Stimulated activated CD4-positive, alpha-beta T cell treated with anti-CD3 and anti-CD28 coated beads, Interleukin-15, amount 100 ng/mL, for 1 hour (primary cell): Measurements from ENCODE around the gene KIAA1549.

Experiments used
- DNase-seq, 2 donors: peaks; one replicate each; pipeline ENCODE4 v3.0.0-alpha.2; 2020; ENCODE audit warnings: low read depth in 1 of 2, low spot score in 1 of 2

KIAA1549 gene

DNA sequence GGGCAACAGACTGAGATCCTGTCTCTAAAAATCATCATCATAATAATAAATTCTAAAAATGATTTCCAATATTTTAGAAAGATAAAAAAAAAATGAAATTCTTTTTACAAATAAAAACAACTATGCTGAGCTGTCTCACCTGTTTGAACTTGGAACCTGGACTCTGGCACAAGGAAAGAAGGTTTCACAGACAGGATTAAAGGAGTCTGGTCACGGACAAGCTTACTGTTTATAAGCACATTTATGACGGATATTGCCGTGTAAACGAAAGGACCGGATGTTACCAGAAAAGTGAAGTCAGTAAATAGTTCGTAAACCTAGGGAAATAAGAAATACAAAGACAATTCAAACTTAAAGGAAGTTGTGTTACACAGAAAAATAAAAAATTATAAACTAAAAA, 70.2 kb downstream of the KIAA1549 start:
- no peak for DNase-seq

DNA sequence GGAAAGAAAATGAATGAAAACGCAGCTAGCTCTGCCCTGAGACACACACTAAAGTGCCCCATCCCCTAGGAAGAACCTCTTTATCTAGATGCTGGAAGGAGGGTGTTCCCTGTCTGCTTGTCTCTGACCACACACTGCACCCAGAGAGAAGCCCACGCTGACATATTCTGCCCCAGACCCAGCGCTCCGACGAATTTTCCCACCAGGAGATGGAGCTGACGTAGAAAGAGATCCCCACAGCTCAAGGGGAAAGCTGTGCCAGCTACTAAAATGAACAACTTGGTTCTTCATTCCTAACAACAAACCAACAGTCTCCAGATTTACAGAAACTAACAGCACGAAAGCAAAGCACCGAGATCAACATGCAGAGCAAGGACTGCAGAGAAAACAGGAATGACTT, 73.3 kb downstream of the KIAA1549 start:
- DNase-seq, result no peak

DNA sequence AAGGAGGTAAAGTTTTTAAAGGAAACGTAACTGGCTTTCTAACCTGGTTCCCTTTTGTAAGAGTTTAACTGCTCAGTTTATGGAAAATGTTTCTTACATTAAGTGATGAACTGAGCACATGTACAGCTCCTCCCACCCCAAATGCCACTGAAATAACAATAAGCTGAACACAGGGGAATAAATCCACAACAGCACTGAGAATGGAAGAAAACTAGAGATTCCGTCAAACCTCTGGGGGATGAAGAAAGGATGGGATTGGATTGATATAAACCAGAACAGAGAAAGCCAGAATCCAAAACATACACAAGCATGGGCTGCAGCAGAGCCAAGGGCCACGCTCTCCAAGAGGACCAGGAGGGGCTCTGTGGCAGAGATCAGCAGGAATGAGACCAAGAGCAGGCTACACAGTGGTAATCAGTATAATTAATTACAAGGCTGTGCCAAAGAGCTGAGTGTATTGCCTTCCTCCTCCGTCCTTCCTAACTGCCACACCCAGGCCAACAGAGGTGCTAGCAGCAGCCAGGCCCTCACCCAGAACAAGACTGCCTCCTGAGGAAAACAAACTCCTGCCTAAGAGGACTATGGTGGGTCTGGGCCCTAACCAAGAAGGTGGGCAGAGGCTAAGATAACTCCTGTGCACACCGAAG, 73.9 kb downstream of the KIAA1549 start:
- no peak for DNase-seq

DNA sequence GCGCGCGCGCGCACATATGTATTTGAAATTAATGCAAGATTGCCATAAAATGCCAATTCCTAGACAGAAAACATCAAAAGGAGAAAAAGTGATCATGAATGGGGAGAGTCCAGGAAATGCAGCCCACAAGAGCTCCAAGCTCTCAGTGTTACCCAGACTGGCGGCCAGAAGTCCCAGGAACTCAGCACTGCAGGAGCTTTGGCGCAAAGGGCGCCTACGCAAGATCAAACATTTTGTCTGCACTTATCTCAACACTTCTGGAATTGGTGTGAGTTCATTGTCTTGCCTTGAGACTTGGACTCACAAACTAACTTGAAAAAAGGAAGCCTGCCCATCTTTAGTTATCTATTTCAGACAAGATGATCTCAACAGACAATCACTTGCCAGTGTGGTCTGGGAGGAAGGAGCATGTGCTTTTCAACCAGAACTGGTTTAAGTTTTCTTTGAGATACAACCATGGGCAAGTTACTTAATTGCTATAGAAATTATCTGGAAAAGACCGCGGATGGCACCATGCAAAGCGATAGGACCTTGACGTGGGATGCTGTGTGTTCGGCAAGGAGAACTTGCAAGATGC, 77.2 kb downstream of the KIAA1549 start:
- no peak for DNase-seq

DNA sequence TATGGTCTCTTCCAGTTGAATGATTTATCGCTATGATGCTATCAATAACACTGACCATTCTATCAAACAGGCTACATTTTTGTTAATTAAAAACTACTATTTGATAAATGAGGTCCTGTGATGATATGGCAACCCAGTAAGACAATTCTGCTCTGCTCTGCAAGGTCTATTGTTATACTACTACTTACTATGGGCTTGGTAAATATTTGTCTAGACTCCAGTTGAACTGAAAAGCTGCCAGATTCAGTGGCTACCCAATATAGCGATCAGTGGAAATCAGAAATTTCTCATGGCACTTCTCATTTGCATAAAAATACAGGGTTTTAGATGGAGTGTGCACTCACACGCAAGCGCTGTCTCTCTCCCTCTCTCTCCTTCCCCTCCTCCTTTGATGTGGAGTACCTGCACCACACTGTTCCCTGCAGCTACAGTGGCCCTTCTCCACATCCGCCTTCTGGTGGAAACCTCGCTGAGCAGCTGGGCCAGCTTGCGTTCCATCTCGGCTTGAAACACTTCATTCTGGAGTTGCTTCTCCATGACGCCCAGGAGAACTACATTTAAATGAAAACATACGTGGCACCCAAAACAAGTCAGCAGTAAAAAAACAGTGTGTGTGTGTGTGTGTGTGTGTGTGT, 77.9 kb downstream of the KIAA1549 start:
- DNase-seq, result peak; percentile 31 to 47

DNA sequence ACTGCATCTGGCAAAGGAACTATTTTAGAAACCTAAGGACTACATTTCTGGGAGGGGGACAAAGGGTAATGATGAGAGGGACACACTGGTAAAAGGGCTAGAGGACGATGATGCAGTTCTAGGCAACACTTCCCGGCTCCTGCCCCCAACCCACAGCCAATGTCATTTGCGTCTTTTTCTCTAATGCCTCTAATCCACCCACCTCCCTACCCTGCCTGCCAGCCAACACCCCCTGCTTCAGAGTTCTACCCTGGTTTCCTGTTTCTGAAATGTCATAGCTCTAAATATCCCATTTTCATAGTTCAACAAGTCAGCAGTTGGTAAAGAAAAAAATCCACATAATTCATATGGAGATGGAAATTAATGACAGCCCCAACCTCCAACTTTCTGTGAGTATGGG, 79.0 kb downstream of the KIAA1549 start:
- no peak for DNase-seq

DNA sequence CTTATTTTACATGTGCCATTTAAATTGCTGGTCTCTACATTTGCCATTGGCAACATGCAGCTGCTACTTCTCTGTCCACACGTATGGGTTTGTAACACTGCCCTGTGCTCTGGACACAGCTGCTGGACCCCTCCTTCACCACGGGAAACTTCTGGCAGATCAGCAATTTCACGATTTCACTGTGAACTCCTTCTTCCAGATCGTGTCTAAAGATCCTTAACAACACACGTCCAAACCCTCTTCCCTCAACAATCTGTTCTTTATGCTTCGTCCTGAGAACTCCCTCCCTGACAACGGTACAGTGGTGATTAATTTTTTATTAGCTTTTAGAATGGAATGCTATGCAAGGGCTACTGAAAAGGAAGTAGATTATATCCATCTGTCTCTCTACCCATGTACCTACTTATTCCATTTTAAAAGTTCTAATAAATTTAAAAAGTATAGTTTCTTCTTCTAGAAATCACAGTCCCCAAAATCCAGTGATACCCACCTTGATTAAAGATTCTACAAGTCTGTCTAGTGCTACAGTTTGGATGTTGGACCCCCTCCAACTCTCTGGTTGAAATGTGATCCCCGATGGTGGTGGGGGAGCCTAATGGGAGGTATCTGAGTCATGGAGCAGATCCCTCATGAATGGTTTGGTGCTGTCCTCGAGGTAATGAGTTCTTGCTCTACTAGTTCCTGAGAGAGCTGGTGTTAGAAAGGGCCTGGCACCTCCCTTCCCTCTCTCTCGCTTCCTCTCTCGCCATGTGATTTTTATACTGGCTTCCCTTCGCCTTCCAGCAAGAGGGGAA, 81.0 kb downstream of the KIAA1549 start:
- no peak for DNase-seq

DNA sequence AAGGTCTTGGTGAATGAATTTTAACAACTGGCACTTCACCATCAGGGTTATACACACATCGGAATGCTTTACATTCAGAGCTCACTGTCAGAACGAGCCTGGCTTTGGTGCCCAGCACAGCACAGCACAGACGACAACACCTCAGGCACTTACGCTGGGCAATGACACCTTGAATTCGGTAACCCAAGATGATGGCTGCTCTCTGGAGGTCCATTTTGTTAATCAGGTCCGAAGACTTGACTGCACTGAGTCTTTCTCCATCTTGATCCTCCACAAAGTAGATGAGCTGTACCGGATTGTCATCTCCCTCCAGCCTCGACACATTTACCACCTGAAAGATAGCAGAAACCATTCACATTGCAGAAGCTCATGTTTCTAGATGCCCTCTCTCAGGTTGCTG, 82.4 kb downstream of the KIAA1549 start:
- DNase-seq, result no peak

DNA sequence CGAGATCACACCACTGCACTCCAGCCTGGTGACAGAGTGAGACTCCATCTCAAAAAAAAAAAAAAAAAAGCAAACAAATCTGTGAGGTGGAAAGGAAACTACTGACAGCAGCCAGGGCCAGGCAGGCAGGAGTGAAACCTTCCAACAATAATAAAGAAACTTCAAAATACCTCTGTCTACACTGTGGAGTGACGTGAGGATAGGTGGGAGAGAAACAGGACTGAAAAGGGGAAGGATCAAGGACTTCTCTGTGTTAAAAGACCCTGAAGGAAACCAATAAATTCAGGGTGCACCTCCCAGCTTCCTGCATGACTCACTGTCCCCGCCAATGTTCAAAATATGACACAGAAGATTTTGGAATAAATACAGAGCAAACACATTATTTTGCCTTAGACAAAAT, 82.9 kb downstream of the KIAA1549 start:
- DNase-seq, result no peak

DNA sequence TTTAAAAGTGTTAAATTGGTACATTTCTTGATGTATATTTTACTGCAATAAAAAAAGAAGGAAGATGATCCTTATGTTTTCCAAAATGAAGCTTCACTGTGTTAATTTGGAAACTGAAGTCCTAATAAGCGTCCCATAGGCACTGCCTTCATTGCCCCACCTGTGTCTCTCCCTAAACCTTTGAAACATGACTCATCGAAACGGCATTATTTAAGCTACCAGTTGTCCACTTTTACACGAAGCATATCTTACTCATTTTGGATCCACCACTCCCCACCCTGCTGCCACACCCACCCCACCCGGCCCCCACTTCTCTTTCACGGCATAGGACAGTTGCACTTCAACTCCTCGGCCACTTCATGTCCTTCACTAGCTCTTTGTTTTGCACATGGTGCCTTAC, 85.5 kb downstream of the KIAA1549 start:
- no peak for DNase-seq

DNA sequence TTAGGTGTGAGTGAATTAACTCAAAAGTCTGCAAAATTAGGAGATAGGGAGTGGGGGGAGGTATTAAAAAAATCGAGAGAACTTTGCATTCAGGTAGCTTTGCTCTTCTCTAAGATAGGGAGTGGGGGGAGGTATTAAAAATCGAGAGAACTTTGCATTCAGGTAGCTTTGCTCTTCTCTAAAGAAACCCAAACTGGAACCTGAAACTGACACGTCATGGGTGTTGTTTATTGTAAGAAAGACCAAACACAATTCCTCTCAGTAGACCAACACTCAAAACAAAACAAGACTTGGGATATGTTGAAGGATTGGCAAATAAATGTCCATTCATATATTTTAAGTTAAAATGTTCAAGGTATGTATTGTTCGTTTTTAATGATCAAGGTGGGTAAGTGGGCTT, 87.9 kb downstream of the KIAA1549 start:
- DNase-seq, result no peak

DNA sequence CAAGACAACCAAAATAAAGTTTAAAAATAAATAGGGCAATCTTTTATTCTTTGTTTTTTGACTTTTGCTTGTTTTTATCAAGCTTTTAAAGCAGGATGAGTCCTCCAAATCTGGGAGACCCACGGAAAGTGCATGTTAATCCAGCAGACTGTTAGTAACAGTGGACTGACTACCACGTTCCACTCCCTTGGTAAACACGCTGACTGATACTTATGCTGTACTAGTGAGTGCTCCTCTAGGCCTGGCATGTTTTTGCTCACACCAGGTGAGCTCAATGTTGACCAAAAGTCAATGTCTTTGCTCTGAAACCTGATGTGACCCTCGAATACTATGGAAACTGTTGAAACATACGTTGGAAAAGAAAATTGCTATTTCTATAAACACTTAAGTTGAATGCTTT, 88.4 kb downstream of the KIAA1549 start:
- DNase-seq, result no peak

DNA sequence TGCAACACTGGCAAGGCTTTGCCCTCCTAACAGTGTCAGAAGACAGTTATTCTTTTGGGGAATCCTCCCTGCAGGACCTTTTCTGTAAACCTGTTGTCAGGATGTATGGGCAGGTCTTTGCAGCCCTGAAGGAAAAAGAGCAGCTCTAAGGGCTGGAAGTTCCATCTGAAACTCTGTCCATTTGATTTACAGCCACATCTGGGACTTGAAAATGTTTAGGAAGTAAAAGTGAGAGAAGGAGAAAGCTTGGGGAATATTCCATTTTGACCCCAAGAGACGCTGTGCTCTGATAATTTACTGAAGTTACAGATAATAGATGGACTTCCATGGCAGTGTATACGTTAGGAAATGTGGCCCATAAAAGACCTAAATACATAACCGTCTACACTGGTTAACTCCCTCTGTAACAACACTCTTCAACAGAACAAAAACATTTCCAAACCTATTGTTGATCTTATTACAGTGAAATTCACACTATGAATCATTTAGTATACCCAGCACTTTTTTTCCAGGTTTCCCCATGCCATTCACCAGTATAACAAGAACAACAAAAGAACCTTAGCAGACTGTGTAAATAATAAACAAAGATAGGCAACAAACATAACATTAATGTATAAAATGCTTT, 89.1 kb downstream of the KIAA1549 start:
- no peak for DNase-seq

DNA sequence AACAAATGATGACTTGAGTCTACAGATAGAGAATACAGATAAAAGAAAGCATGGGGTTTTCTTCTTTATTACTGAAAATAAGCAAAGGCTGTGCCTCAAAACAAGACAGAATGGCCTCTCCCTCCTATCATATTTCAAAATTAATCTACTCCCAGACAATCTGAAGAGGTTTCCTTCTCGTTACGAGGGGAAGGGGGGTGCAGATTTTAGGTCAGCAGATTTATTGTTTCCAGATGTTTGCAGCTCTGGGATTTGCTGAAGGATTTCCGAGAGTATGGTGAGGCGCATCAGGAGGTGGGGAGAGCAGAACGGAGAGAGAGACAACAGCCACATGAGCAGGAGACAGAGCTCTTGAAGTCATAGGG, 89.8 kb downstream of the KIAA1549 start:
- no peak for DNase-seq

DNA sequence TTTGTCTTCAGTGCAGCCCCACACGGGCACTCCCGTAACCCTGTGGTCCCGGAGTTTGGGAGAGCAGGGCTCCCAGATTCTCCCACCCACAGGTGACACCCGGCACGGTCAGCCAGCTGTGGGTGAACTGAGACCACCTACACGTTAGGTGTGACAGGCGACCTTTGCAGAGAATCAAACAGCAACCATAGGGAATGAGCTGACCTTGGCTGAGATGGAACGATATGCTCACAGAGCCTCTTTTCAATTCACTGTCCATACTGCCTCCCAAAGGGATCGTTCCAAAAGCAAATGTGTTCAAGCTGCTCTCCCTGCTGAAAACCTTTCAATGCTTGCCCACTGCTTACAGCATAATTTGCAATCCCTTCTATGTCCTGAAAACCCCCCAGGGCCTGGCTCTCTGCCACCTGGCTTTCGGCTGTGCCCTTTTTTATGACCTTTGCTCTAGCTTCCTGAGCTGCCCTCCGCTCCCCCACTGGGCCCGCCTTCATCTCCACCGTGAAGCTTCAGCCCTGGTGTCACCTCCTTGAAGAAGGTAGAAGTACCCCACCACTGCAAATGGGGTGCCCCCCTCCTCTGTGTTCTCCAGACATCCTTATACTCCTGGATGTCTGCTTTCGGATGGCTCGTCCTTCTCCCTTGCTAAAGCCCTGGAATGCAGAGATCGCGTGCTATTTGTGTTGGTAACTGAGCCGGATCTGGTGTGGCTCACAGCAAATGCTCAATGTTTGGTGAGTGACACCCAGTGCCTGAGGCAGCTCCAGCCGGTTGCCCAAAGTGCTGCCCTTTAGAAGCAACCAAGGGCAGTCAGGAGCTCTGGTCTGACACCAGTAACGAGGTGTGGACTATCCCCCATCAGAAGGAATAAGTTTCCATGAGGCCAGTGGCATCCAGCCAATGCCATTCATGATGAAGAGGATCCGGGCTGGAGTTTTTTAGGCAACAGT, 90.4 kb downstream of the KIAA1549 start:
- DNase-seq, result no peak

DNA sequence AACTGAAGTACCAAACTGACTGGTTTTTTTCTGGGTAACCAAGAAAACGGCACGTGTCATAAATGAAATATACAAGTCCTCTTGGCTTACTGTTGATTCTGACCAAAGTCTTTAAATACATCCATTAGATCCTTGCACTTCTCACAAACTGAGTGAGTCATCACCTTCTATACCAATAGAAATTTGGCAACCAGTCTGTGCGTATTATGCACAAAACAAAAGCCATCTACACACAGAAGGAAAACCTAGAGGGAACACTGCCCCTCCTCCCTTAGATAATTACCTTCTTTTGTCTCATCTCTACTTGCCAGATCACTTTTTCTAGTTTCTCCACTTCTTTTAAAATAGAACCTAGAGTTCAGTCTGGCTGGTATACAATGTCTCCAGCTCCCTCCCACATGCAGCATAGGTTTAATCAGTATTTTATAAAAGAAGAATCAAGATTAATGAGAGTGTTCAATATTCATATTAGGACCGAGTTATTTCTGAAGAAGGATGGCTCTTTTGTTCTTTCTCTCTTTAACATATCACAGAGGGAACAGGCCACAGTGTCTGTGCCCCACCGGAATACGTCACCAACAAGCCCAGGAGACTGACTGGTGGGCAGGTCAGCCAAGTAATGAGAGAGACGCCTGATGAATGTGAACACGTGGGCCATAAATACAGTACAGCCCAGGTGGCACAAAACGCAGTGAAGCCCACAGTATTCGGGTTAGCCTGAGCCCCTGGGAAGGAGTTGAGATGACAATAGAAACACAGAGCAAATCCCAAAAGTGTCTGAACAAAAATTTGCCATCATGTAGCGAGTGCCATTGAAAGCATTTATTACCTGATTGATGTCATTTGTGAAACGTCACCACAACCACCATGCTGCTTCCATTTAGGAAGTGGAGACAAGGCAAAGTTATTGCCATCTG, 91.3 kb downstream of the KIAA1549 start:
- DNase-seq, result no peak

DNA sequence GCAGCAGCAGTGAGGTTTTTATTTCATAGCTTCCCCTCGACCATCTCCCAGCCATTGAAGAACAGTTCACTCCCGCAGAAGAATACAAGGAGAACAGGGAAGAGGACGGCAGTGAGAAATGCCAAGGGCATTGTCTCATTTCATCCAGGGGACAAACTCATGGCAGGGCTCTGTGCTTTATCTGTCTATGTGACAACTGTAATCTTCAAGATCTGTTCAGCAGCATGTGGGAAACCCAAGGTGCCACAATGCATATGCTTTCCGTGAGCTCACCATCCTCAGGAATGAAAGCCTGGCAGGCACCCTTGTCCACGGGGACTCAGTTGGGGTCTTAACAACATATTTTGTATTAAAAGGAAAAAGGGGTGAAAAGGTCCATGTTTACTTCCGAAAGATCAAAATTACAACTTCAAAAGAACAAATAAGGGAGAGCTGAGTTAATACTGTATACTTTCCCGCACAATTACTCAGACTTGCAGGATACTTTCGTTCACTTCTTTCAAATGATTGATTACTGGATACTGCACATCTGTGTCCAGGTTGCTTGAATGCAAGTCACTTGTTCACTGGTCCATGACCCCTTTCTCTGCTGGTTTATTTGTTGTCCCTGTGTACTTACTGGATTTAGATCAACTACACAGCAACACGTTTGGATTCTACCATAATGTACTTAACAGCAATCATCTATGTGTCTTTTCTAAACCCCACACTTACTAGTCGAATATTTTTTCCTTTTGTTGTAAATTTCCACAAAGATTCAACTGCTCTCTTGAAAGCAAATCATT, 93.1 kb downstream of the KIAA1549 start:
- DNase-seq, result no peak

DNA sequence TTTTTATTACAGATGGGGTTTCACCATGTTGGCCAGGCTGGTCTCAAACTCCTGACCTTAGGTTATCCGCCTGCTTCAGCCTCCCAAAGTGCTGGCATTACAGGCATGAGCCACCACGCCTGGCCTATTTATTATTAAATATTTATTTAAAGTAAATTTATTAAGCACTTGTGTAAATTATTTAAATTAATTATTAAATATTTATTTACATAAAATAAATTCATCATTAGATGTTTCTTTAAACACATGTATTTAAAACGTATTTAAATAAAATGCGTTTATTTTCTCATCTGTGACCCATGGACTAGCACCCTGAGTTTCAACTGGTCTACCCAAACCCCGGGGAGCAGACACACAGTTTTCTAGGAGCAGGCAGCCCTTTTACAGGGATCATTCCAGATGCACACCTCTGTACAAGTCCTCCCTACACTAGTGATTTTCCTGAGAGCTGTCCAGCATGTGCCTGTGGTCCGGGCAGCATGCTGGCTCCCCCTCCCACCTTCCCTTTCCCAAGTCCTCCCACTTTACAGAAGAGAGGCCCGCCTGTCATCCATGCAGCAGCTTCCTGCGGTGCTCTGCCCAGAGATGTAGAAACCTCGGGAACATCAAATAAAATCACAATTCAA, 94.0 kb downstream of the KIAA1549 start:
- DNase-seq, result no peak
